Measurements from ENCODE around the gene ITGA2B.
A peak's percentile ranks its signal among the peaks of the same experiment; 100 is the strongest.
"Not testable (repeated sequence)": the region's sequence is repeated elsewhere in the genome, so short reads cannot be mapped to it uniquely, and the experiment has no call there.

Gene ITGA2B

GRCh38 chr17:44351961-44352827 is 37.3 kb downstream of the ITGA2B start:
- DNase-seq, result no peak

- DNase-seq, result no peak
These were observed 38.0 kb downstream of the ITGA2B start for GRCh38 chr17:44351464-44351863.

DNA sequence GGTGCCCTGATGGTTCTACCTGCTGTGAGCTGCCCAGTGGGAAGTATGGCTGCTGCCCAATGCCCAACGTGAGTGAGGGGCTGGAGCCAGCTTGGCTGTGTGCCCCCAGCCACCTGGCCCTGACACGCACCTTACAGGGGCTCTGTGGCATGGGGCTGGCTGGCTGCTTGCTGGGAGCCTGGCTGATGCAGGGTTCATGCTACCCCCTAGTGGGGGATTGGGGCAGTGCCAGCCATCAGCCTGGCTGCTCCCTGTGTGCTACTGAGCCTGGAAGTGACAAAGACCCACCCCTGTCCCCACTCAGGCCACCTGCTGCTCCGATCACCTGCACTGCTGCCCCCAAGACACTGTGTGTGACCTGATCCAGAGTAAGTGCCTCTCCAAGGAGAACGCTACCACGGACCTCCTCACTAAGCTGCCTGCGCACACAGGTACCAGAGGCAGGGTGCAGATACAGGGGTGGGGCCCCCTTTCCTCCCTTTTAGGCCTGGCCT is 38.7 kb downstream of the ITGA2B start:
- peak; percentile 7 for DNase-seq

DNA sequence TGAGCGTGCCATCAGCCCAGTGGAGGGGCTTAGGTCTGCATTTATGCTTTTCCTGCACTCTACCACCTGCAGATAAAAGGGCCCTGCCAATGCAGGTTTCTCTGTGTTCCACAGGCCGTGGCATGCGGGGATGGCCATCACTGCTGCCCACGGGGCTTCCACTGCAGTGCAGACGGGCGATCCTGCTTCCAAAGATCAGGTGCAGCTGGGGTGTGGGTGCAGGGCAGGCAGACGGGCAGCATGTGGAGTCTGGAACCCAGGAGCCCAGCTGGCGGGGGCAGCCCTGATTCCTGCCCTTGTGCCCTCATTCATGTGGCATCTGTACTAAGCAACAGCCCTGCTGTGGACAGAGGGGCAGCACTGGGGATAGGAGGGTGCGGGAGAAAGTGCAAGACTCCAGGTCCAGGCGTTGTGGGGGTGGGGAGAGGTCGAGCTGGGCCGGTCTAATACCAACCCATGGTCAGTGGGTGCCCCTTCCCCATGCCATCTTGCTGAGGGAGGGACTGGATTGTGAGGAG is 39.8 kb downstream of the ITGA2B start:
- DNase-seq, result no peak

DNA sequence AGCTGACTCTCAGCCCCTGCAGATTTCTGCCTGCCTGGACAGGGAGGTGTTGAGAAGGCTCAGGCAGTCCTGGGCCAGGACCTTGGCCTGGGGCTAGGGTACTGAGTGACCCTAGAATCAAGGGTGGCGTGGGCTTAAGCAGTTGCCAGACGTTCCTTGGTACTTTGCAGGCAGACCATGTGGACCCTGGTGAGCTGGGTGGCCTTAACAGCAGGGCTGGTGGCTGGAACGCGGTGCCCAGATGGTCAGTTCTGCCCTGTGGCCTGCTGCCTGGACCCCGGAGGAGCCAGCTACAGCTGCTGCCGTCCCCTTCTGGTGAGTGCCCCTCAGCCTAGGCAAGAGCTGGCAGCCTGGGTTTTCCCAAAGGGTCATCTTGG is 40.5 kb downstream of the ITGA2B start:
- DNase-seq, result no peak

GRCh38 chr17:44348234-44348987 is 41.0 kb downstream of the ITGA2B start:
- DNase-seq, result no peak

- not testable (repeated sequence) for DNase-seq
These were observed 42.0 kb downstream of the ITGA2B start for GRCh38 chr17:44347206-44348055.

DNA sequence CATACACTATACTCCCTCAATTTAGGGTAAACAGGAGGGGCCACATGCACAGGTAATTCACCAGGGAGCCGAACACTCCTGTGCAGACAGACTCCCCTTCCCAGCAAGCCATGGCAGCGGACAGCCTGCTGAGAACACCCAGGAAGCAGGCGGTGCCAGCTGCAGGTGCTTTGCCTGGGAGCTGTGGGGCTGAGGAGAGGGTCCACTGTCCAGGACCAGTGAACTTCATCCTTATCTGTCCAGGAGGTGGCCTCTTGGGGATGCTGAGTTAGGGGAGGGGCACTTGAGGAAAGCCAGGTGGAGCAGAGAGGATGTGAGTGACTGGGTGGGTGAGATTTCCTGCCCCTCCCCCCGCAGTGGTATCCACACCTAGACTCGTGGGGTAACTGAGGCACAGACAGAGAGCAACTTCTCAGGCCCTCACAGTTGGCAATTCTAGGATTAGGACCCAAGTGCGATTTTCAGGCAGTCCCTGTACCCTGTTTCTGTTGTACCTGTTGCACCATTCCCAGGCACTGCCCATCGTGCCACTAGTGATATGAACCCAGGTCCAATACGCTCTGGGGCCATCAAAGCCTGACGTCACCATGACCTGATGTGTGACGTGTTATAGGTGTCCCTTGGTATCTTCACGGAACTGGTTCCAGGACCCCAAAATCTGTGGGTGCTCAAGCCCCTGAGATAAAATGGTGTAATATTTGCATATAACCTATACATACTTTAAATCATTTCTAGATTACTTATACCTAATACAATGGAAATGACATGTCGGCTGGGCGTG is 43.2 kb downstream of the ITGA2B start:
- no peak for DNase-seq

- DNase-seq, result peak; percentile 51
These were observed 43.9 kb downstream of the ITGA2B start for GRCh38 chr17:44345454-44346026.

DNA sequence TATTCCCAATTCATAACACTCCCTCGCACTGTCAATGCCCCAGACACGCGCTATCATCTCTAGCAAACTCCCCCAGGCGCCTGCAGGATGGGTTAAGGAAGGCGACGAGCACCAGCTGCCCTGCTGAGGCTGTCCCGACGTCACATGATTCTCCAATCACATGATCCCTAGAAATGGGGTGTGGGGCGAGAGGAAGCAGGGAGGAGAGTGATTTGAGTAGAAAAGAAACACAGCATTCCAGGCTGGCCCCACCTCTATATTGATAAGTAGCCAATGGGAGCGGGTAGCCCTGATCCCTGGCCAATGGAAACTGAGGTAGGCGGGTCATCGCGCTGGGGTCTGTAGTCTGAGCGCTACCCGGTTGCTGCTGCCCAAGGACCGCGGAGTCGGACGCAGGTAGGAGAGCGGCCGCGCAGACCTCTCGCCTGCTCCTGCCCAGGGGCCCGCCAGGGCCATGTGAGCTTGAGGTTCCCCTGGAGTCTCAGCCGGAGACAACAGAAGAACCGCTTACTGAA is 44.5 kb downstream of the ITGA2B start, which contains the start of gene GRN:
TSS of gene GRN (plus strand) at position 364 of the 515 bp plus-strand sequence. CDS start 3,863 bp downstream, outside the sequence.
- peak; percentile 74 for DNase-seq

GRCh38 chr17:44343510-44344209 is 45.8 kb downstream of the ITGA2B start:
- no peak for DNase-seq

- DNase-seq, result not testable (repeated sequence)
These were observed 48.9 kb downstream of the ITGA2B start for GRCh38 chr17:44340553-44340952.

- no peak for DNase-seq
These were observed 50.7 kb downstream of the ITGA2B start for GRCh38 chr17:44338702-44339101.

DNA sequence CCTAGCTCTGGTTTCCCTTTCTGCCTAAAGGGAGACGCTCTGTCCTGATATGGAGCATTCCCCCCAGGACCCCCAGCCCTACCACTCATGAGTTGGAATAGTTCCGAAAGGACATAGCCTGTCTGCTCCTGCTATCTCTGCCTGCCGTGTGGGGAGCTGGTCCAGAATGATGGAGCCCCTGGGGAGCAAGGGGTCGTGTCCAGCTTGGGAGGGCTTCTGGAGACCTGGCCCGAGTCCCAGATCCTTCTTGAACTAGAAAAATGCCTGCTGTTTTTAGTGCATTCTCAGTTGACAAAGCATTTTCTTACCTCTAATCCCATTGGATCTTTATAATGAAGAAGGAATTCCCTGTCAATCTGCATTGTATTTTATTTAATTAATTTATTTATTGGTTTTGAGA is 53.5 kb downstream of the ITGA2B start:
- DNase-seq, result no peak

DNA sequence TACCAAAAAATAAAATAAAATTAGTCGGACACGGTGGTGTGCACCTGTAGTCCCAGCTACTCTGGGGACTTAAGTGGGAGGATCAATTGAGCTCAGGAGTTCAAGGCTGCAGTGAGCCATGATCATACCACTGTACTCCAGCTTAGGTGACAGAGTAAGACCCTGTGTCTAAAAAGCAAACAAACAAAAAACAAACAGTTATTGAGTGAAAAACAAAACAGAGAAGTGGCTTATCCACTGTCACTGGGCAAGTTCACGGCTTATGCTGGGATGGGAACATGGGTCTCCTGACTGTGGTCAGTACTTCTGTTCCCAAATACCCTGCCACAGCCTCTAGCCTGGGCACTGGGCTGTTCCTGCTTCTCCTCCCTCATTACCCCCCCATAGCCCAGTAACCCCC is 53.9 kb downstream of the ITGA2B start:
- DNase-seq, result no peak

DNA sequence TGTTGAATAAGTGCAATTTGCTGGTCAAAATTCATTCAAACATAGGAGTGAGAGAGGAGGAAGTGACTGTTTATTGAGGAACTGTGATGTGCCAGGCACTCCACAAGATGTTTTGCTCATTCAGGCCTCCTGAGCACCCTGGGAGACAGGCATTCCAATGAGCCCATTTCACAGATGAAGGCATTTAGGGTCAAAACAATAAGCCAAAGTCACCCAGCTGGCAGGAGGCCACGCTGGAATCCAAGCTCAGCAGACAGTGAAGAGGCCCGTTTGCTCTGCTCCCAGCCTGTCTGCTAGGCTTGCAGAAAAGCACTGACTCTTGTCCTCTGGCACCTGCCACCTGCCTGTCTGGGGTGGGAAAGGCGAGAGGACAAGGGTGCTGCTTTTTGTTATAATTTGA is 54.7 kb downstream of the ITGA2B start:
- DNase-seq, result no peak

DNA sequence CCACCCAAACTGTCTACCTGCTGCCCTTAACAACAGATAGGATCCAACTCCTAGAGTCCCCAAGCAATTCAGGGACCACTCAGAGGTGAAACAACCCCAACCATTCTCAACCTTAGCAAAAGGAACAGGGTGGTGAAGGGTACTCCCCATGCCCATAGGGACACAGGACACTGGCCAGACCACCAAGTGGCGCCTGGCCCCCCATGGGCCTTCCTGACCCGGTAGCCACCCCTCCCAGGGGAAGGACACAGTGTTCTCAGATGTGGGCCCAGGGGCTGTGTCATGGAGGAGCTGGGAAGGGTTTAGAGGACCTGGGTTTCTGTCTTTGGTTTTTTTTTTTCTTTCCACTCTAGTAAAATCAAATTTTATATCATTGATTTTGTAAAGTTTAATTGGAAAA is 55.1 kb downstream of the ITGA2B start:
- no peak for DNase-seq

GRCh38 chr17:44333371-44333770 is 56.1 kb downstream of the ITGA2B start:
- no peak for DNase-seq

GRCh38 chr17:44331249-44331760 is 58.1 kb downstream of the ITGA2B start:
- peak; percentile 75 for DNase-seq

- DNase-seq, result not testable (repeated sequence)
These were observed 59.2 kb downstream of the ITGA2B start for GRCh38 chr17:44330263-44330662.

All from KG1 (cell line).